OCI-LY3 (cell line): ENCODE measurements around the gene LRBA.
"Not testable (repeated sequence)": the region's sequence is repeated elsewhere in the genome, so short reads cannot be mapped to it uniquely, and the experiment has no call there.

Experiments used
- H2AFZ ChIP-seq: fragments of 200-600, 300-600 bp; shearing (Covaris generic); 2 replicates; pipeline ENCODE4 v1.6.0; 2014; ENCODE audit warnings: antibody characterized with exemption, low read depth, low read length
- H3K27ac ChIP-seq: fragments of 200-600, 300-600 bp; sonication (generic); 2 replicates; pipeline ENCODE4 v1.5.1; 2014; ENCODE audit warnings: mild to moderate bottlenecking, low read length, moderate library complexity, mixed read lengths
- H3K27me3 ChIP-seq: fragments of 200-600, 300-600 bp; sonication (generic); 2 replicates; pipeline ENCODE4 v1.6.1; 2014; ENCODE audit warnings: low read depth, low read length, mixed read lengths
- H3K36me3 ChIP-seq: fragments of 200-600, 300-600 bp; sonication (generic); replicated peaks from 2 replicates; pipeline ENCODE3; 2014; ENCODE audit warnings: low read depth, low read length, mixed read lengths
- H3K4me1 ChIP-seq: fragments of 300-600, 200-600 bp; sonication (generic); 2 replicates; pipeline ENCODE4 v1.6.1; 2014; ENCODE audit warnings: low read length, mixed read lengths
- H3K4me2 ChIP-seq: fragments of 200-600, 300-600 bp; sonication (generic); 2 replicates; pipeline ENCODE4 v1.6.1; 2014; ENCODE audit warnings: low read length, mixed read lengths
- H3K4me3 ChIP-seq: fragments of 300-600, 200-600 bp; sonication (generic); 2 replicates; pipeline ENCODE4 v1.5.1; 2014; ENCODE audit warnings: antibody characterized with exemption, mild to moderate bottlenecking, low read length, moderate library complexity
- H3K79me2 ChIP-seq: fragments of 300-600, 200-600 bp; shearing (Covaris generic); 2 replicates; pipeline ENCODE4 v1.6.1; 2014; ENCODE audit warnings: mild to moderate bottlenecking, low read length, mixed read lengths
- H3K9ac ChIP-seq: fragments of 300-600, 200-600 bp; shearing (Covaris generic); 2 replicates; pipeline ENCODE4 v1.6.0; 2014; ENCODE audit warnings: mild to moderate bottlenecking, low read length, moderate library complexity
- H3K9me3 ChIP-seq: fragments of 200-600, 300-600 bp; shearing (Covaris generic); 2 replicates; pipeline ENCODE4 v1.6.1; 2014; ENCODE audit warnings: low read length, mixed read lengths; ENCODE audit not compliant: insufficient read depth
- H4K20me1 ChIP-seq: fragments of 200-600, 300-600 bp; sonication (generic); 2 replicates; pipeline ENCODE4 v1.6.1; 2016; ENCODE audit warnings: low read length, mixed read lengths; ENCODE audit not compliant: insufficient read depth
- CTCF ChIP-seq: fragments of 200-600, 300-600 bp; sonication (generic); IDR thresholded peaks from 2 replicates; pipeline ENCODE4 v1.5.1; 2014; ENCODE audit warnings: antibody characterized with exemption, low read length, low read depth
- EZH2phosphoT487 ChIP-seq: fragments of 200-600 bp; shearing (Covaris generic); IDR thresholded peaks from 2 replicates; pipeline ENCODE4 v1.6.1; 2018; ENCODE audit warnings: antibody characterized with exemption, mixed run types, low read depth

Gene LRBA

GRCh38 chr4:150391052-150391451 lies 624.0 kb downstream of the LRBA start:
- Histone ChIP-seq H3K9ac (no peak overlapping the region), H3K79me2 (no peaks in the 10 kb centered on the region), H3K4me2 (no peak overlapping the region), H3K27ac (no peak overlapping the region), H2AFZ (no peak overlapping the region), H3K4me1 (peaks cover 16% of the 10 kb centered on the region), H3K36me3 (peaks cover 3% of the 10 kb centered on the region), H4K20me1 (no peaks in the 10 kb centered on the region), H3K4me3 (no peak overlapping the region), H3K9me3 (peaks cover 4% of the 10 kb centered on the region; the same call in 1 of the 2 replicates), H3K27me3 (no peaks in the 10 kb centered on the region)
- no peak for TF ChIP-seq CTCF
- TF ChIP-seq EZH2phosphoT487, result no peak

GRCh38 chr4:150390531-150390910 lies 624.6 kb downstream of the LRBA start:
- Histone ChIP-seq H3K27ac (no peak overlapping the region), H3K79me2 (no peaks in the 10 kb centered on the region), H2AFZ (no peak overlapping the region), H3K4me1 (peaks cover 16% of the 10 kb centered on the region), H3K4me3 (no peak overlapping the region), H3K27me3 (no peaks in the 10 kb centered on the region), H4K20me1 (no peaks in the 10 kb centered on the region), H3K9ac (no peak overlapping the region), H3K9me3 (peaks cover 4% of the 10 kb centered on the region; the same call in 1 of the 2 replicates), H3K36me3 (peaks cover 3% of the 10 kb centered on the region), H3K4me2 (no peak overlapping the region)
- TF ChIP-seq CTCF, result no peak
- no peak for TF ChIP-seq EZH2phosphoT487

- H3K4me1 ChIP-seq, result peaks cover 16% of the 10 kb centered on the region
- H3K79me2 ChIP-seq, result no peaks in the 10 kb centered on the region
- TF ChIP-seq EZH2phosphoT487 (no peak), CTCF (no peak)
- no peak overlapping the region for H3K4me2 ChIP-seq
- H2AFZ ChIP-seq, result no peak overlapping the region
- H3K27me3 ChIP-seq, result no peaks in the 10 kb centered on the region
- H4K20me1 ChIP-seq, result no peaks in the 10 kb centered on the region
- H3K36me3 ChIP-seq, result peaks cover 3% of the 10 kb centered on the region
- no peak overlapping the region for H3K27ac ChIP-seq
- peaks cover 4% of the 10 kb centered on the region; the same call in 1 of the 2 replicates for H3K9me3 ChIP-seq
- H3K4me3 ChIP-seq, result no peak overlapping the region
- no peak overlapping the region for H3K9ac ChIP-seq
Measured at GRCh38 chr4:150389896-150390530, 625.1 kb downstream of the LRBA start.

DNA sequence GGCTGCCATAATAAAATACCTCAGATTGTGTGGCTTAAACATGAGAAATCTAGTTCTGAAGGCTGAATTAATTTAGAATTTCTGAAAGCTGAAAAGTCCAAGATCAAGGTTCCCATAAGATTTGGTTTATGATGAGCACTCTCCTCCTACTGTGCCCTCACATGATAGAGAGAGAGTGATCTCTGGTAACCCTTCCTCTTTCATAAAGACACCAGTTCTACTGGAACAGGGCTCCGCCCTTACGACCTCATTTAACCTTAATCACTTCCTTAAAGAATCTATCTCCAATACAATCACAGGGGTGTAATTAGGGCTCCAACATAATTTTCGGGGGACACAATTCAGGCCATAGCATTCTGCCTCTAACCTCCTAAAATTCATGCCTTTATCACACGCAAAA lies 627.1 kb downstream of the LRBA start:
- peaks cover 3% of the 10 kb centered on the region; the same call in 1 of the 2 replicates for H3K9me3 ChIP-seq
- TF ChIP-seq CTCF (no peak), EZH2phosphoT487 (no peak)
- peak overlapping the region; percentile 75; the same call in 1 of the 2 replicates for H2AFZ ChIP-seq
- no peaks in the 10 kb centered on the region for H3K79me2 ChIP-seq
- H3K27ac ChIP-seq, result peak overlapping the region; percentile 7; the same call in 1 of the 2 replicates
- peaks cover 3% of the 10 kb centered on the region for H3K36me3 ChIP-seq
- no peaks in the 10 kb centered on the region for H3K27me3 ChIP-seq
- H4K20me1 ChIP-seq, result no peaks in the 10 kb centered on the region
- peak overlapping the region; percentile 33 for H3K4me2 ChIP-seq
- H3K4me3 ChIP-seq, result peak overlapping the region; percentile 1; the same call in 1 of the 2 replicates
- no peak overlapping the region for H3K9ac ChIP-seq
- peaks cover 16% of the 10 kb centered on the region for H3K4me1 ChIP-seq

DNA sequence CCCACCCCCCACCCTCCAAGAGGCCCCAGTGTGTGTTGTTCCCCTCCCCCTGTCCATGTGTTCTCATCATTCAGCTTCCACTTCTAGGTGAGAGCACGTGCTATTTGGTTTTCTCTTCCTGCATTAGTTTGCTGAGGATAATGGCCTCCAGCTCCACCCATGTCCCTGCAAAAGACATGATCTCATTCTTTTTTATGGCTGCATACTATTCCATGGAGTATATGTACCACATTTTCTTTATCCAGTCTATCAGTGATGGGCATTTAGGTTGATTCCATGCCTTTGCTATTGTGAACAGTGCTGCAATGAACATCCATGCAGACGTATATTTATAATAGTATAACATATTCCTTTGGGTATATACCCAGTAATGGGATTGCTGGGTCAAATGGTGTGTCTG lies 628.7 kb downstream of the LRBA start:
- H3K9me3 ChIP-seq, H3K36me3 ChIP-seq, H3K79me2 ChIP-seq, H3K4me3 ChIP-seq, H3K27me3 ChIP-seq, H3K9ac ChIP-seq, H2AFZ ChIP-seq, H4K20me1 ChIP-seq, H3K27ac ChIP-seq, H3K4me2 ChIP-seq: not testable (repeated sequence)
- peaks cover 16% of the 10 kb centered on the region for H3K4me1 ChIP-seq
